Caco-2 (cell line): ENCODE measurements around the gene KIAA0319L. TPM values are rescaled to one million over a fixed set of nuclear protein-coding genes. Genes with fewer than 3 reads are reported as not detected.

ENCODE experiments used
- BruUV-seq: library from RNA; stranded (reverse); fragments of 400-500 nt; replicated peaks from 2 replicates; lab custom pipeline; 2021; lab: Mats Ljungman, UMichigan
- CTCF ChIA-PET: fragments of 300-600 bp; sonication (Branson Sonifier 250); formaldehyde crosslinking; loops from one replicate; lab custom pipeline; 2022; ENCODE audit warnings: antibody characterized with exemption; lab: Charles Lee
- POLR2A ChIA-PET: fragments of 300-600 bp; sonication (Branson Sonifier 250); formaldehyde crosslinking; loops from one replicate; lab custom pipeline; 2022; ENCODE audit warnings: antibody characterized with exemption; lab: Charles Lee
- DNase-seq, 2 experiments: peaks; one replicate each; pipeline versions ENCODE4 v3.0.0 to v3.0.0-alpha.2; 2020 to 2022
- H3K27me3 ChIP-seq: replicated peaks from 2 replicates; pipeline ENCODE4 v1.6.0; 2011; ENCODE audit warnings: low read length; ENCODE audit not compliant: control insufficient read depth, insufficient read depth
- H3K36me3 ChIP-seq: 2 replicates; pipeline ENCODE4 v1.5.1; 2011; ENCODE audit warnings: low read length; ENCODE audit not compliant: control insufficient read depth, insufficient read depth
- H3K4me1 ChIP-seq: fragments of 250-450 bp; sonication (Bioruptor Pico); 2 replicates; pipeline ENCODE4 v1.5.1; 2020; ENCODE audit warnings: mild to moderate bottlenecking
- H3K4me3 ChIP-seq: 2 replicates; pipeline ENCODE4 v1.5.1; 2011; ENCODE audit warnings: low read depth, mild to moderate bottlenecking, control low read depth, low read length
- H3K9me3 ChIP-seq: fragments of 250-450 bp; sonication (Bioruptor Pico); 2 replicates; pipeline ENCODE4 v1.5.1; 2020; ENCODE audit warnings: mild to moderate bottlenecking, moderate library complexity
- H3K27ac Mint-ChIP-seq: one replicate; pipeline ENCODE4 v1.8.0; 2022; ENCODE audit warnings: mixed read lengths; ENCODE audit not compliant: unreplicated experiment
- H3K27me3 Mint-ChIP-seq: one replicate; pipeline ENCODE4 v1.8.0; 2022; ENCODE audit warnings: mixed read lengths; ENCODE audit not compliant: insufficient read depth, unreplicated experiment
- H3K36me3 Mint-ChIP-seq: one replicate; pipeline ENCODE4 v1.8.0; 2022; ENCODE audit warnings: mild to moderate bottlenecking, mixed read lengths; ENCODE audit not compliant: insufficient read depth, unreplicated experiment
- H3K4me1 Mint-ChIP-seq: one replicate; pipeline ENCODE4 v1.8.0; 2022; ENCODE audit warnings: low read depth, mixed read lengths; ENCODE audit not compliant: unreplicated experiment
- H3K4me3 Mint-ChIP-seq: one replicate; pipeline ENCODE4 v1.8.0; 2022; ENCODE audit warnings: mild to moderate bottlenecking, moderate library complexity, mixed read lengths; ENCODE audit not compliant: unreplicated experiment
- H3K9me3 Mint-ChIP-seq: one replicate; pipeline ENCODE4 v1.8.0; 2022; ENCODE audit warnings: mixed read lengths; ENCODE audit not compliant: unreplicated experiment
- CTCF ChIP-seq, 2 experiments: fragments of 200-600 bp in 1 of 2; IDR thresholded peaks; 1 replicate in 1 of 2; 2 replicates in 1 of 2; pipeline versions ENCODE4 v1.5.1 to v1.8.0; 2011 to 2022; ENCODE audit warnings: antibody characterized with exemption in 1 of 2, control low read depth in 1 of 2, inconsistent platforms in 1 of 2, low read depth in 1 of 2, low read length in 1 of 2, mild to moderate bottlenecking in 1 of 2, moderate library complexity in 1 of 2; ENCODE audit not compliant: insufficient read depth in 1 of 2, severe bottlenecking in 1 of 2, unreplicated experiment in 1 of 2
- intact Hi-C: fragments of 100-400 bp; cut with micrococcal nuclease; formaldehyde crosslinking; loops from one replicate; pipeline ENCODE4 v1.10.0; 2022; ENCODE audit not compliant: unreplicated experiment
- total RNA-seq: library from RNA; stranded (reverse); gene quantifications from 2 replicates; pipeline ENCODE4 v1.2.3, GENCODE V29; 2022

KIAA0319L gene
- total RNA-seq, 1 experiment from 2014 or later, result 39.9 TPM

- H3K36me3 Mint-ChIP-seq, result peaks cover 6% of the 10 kb centered on the region
- intact Hi-C loops, result no loop called here
- TF ChIP-seq CTCF (IDR thresholded peaks at IDR 0.05; ENCODE audit: insufficient read depth in 1 of 2, low read depth in 1 of 2, low read length in 1 of 2, severe bottlenecking in 1 of 2, unreplicated experiment in 1 of 2), result no peak
Measured at GRCh38 chr1:35490250-35490649, 67.0 kb downstream of the KIAA0319L start.

DNA sequence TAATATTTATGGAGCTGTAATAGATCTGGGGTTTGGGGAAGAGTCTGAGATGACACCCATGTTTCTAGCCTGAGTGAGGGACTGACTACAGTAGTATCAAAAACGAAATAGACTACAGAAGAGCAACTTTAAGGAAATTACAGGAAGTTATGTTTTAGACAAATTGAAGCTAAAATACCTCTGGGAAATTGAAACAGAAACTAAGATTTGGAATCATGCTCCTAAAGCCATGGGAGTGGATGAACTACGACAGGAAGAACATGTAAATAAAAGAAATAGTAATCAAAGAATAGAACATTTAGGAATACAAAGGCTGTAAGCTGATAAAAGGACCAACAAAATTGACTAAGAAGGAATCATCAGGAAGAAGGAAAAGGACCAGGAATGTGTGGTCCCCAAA lies 68.9 kb downstream of the KIAA0319L start:
- H3K4me1 Mint-ChIP-seq, result peaks cover 24% of the 10 kb centered on the region
- intact Hi-C loops, result no loop called here
- Histone ChIP-seq H3K27me3 (no peaks in the 10 kb centered on the region), H3K4me1 (peaks cover 14% of the 10 kb centered on the region; the same call in 1 of the 2 replicates), H3K4me3 (no peak overlapping the region), H3K9me3 (peaks cover 6% of the 10 kb centered on the region; the same call in 1 of the 2 replicates), H3K36me3 (no peaks in the 10 kb centered on the region)
- no TSS peak for BruUV-seq
- no peak for DNase-seq
- ChIA-PET POLR2A (no interaction called here), CTCF (no interaction called here)
- no peak overlapping the region for H3K4me3 Mint-ChIP-seq
- no peaks in the 10 kb centered on the region for H3K27me3 Mint-ChIP-seq
- H3K36me3 Mint-ChIP-seq, result peaks cover 6% of the 10 kb centered on the region
- peaks cover 21% of the 10 kb centered on the region for H3K9me3 Mint-ChIP-seq
- TF ChIP-seq CTCF (IDR thresholded peaks at IDR 0.05; ENCODE audit: insufficient read depth in 1 of 2, low read depth in 1 of 2, low read length in 1 of 2, severe bottlenecking in 1 of 2, unreplicated experiment in 1 of 2), result no peak
- peak overlapping the region; percentile 77 for H3K27ac Mint-ChIP-seq

More at GRCh38 chr1:35490250-35490649, 67.0 kb downstream of the KIAA0319L start:
- H3K9me3 ChIP-seq, result peaks cover 6% of the 10 kb centered on the region; the same call in 1 of the 2 replicates
- no peak overlapping the region for H3K27ac Mint-ChIP-seq
- no peaks in the 10 kb centered on the region for H3K27me3 Mint-ChIP-seq
- H3K27me3 ChIP-seq, result no peaks in the 10 kb centered on the region
- no peak overlapping the region for H3K4me3 ChIP-seq
- ChIA-PET CTCF (no interaction called here), POLR2A (no interaction called here)
- no peak for DNase-seq
- peaks cover 14% of the 10 kb centered on the region; the same call in 1 of the 2 replicates for H3K4me1 ChIP-seq
- no peak overlapping the region for H3K4me3 Mint-ChIP-seq
- peaks cover 21% of the 10 kb centered on the region for H3K9me3 Mint-ChIP-seq
- no peaks in the 10 kb centered on the region for H3K36me3 ChIP-seq
- H3K4me1 Mint-ChIP-seq, result peaks cover 24% of the 10 kb centered on the region
- no TSS peak for BruUV-seq

DNA sequence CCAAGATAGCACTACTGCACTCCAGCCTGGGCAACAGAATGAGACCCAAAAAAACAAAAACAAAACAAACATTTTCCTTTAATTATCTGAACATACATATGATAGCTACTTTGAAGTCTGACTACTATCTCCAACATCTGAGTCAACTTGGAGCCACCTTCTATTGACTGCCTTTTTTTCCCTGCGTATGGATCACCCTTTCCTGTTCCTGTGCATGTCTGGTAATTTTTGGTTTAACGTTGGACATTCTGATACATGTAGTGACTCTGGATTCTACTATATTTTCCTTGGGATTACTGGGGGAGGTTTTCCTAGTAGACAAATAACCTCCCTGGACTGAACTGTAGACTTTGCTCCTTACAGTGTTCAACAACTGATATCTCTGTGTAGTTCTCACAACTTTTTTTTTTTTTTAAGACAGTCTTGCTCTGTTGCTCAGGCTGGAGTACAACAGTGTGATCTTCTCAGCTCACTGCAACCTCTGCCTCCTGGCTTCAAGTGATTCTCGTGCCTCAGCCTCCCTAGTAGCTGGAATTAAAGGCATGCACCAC lies 70.3 kb downstream of the KIAA0319L start:
- Mint-ChIP-seq H3K9me3 (peaks cover 21% of the 10 kb centered on the region), H3K27me3 (no peaks in the 10 kb centered on the region), H3K4me3 (peak overlapping the region; percentile 50), H3K4me1 (peaks cover 24% of the 10 kb centered on the region), H3K36me3 (peaks cover 6% of the 10 kb centered on the region), H3K27ac (peak overlapping the region; percentile 77)
- H3K27me3 ChIP-seq, result no peaks in the 10 kb centered on the region
- ChIA-PET POLR2A (no interaction called here), CTCF (no interaction called here)
- H3K36me3 ChIP-seq, result no peaks in the 10 kb centered on the region
- H3K4me3 ChIP-seq, result no peak overlapping the region
- DNase-seq, result peak in 1 of 2 experiments; percentile 21
- intact Hi-C loops, result no loop called here
- no peak for TF ChIP-seq CTCF (IDR thresholded peaks at IDR 0.05; ENCODE audit: insufficient read depth in 1 of 2, low read depth in 1 of 2, low read length in 1 of 2, severe bottlenecking in 1 of 2, unreplicated experiment in 1 of 2)
- no TSS peak for BruUV-seq
- peaks cover 6% of the 10 kb centered on the region; the same call in 1 of the 2 replicates for H3K9me3 ChIP-seq
- peaks cover 14% of the 10 kb centered on the region; the same call in 1 of the 2 replicates for H3K4me1 ChIP-seq
